HT1080 (cell line): Measurements from ENCODE around the gene MAP2K3. TPM values are rescaled to one million over a fixed set of nuclear protein-coding genes. Genes with fewer than 3 reads are reported as not detected.
A peak's percentile ranks its signal among the peaks of the same experiment; 100 is the strongest.
"Not testable (repeated sequence)": the region's sequence is repeated elsewhere in the genome, so short reads cannot be mapped to it uniquely, and the experiment has no call there.

Source experiments
- DNase-seq: peaks from one replicate; pipeline ENCODE4 v3.0.0-alpha.2; 2015; ENCODE audit warnings: low read depth
- total RNA-seq: library from RNA; depleted of rRNA; stranded (reverse); fragments of >200 nt; shearing (Covaris generic); gene quantifications from 2 replicates; pipeline ENCODE4 v1.2.3, GENCODE V29; 2014

The MAP2K3 gene
- total RNA-seq, 1 experiment from 2014 or later: 23.4 TPM

DNA sequence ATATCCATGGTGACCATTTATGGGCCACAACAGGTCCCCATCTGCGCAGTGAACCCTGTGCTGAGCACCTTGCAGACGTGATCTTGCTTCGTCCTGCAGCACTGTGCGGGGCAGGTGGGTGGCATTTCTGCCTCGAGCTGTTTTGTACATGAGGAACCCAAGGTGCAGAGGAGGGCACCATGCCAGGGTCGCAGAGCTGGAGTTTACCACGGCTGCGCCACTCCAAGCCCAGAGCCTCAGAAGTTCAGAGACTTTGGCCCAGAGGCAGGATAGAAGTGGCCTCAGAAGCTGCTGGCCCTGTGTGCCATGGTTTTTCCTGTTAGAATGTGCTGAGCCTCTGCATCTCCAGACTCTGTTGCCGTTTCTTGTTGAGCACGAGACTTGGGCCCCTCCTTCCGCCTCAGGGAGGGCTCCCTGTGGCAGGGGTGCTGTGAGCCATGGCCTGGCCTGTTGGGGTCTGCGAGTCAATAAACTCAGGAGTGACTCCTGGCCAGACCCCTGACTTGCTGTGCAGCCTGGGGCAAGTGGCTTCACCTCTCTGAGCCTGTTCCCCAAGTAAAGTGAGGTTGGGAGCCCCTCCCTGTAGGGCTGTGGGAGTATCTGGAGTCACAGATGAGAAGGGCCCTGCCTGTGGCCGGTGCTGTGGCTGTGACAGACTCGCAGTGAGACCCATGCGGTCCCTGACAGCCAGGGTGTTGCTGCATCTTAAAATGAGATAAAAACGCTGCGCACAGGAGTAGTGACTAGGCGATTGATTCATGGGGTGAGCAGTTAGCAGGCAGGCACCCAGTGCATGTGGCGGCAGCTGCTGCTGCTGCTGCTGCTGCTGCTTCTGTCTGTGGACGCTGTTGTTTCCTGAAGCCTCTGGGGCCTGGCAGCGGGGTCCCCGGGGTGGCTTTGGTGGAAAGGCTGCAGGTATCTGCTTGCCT lies 11.8 kb downstream of the MAP2K3 start:
- peak; percentile 69 for DNase-seq

DNA sequence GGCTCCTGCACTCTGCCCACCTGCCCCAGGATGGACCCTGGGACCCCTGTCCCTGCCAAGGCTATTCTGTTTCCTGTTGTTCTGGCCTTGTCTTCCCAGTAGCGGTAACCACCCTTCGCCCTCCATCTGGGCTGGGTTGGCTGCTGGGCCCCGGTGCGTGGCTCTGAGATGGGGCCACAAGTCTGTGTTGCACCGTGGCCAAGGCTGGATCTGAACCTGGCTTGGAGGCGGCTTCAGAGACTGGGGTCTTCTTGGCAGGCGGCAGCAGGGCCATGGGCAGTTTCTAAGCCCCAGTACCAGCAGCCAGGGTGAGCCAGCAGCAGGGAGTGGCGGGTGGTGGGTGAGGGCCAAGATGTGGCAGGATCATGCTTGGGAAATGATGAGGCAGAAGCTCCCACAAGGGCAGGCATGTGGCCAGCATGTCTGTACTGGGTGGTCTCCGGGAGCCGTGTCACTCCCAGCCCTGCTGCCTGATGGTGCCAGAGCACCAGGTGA lies 12.6 kb downstream of the MAP2K3 start:
- no peak for DNase-seq

DNA sequence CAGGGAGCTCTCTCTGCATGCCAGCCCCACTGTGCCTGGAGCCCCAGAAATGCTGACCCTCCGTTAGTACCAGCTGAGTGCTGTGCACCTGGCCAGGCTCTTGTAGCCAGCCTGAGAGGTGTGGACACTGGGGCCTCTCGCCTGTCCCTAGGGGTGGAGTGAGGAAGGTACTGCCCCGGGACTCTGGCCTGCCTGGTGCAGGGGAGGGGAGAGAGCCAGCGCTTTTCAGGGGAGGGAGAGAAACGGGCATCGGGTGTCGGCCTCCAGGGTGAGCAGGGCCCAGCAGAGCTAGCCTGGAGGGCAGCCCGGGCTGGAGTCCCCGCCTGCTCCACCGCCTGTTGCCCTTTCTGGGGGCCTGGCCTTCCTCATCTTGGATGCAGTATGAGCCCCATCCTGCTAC lies 13.1 kb downstream of the MAP2K3 start:
- no peak for DNase-seq

DNA sequence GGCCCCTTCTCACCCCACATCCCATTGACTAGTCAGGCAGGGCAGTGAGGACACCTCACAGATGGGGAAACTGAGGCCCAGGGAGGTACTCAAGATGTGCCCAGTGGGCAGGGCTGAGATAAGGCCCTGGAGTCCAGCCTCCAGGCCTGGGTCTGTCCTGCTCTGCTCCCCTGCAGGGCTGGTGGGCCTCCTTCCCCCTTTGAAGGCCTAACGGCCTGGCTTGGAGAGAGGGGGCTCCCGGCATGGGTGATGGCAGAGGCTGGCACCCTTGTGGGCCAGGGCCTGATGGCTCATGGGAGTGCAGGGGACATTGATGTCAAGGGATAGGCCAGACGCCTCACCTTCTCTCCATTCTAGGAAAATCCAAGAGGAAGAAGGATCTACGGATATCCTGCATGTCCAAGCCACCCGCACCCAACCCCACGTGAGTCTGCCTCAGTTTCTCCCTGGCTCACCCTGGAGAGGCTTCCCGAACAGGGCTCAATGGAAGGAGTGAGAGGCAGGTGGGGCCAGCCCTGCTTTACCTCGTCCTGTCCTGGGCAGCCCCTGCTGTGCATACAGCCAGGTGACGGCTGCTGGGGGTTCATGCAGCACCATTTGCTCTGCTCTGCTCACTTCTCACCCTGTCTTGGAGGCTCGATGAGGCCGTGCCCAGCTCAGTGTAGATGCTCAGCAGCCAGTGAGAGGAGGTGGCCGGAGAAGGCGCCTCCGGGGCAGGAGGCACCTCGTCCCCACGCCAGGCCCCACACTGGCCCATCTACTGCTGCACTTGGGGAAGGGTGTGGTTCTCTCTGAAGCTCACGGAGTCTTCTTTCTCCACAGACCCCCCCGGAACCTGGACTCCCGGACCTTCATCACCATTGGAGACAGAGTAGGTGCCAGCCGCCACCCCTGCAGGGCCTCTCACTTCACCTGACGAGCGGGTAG lies 13.8 kb downstream of the MAP2K3 start:
- no peak for DNase-seq

DNA sequence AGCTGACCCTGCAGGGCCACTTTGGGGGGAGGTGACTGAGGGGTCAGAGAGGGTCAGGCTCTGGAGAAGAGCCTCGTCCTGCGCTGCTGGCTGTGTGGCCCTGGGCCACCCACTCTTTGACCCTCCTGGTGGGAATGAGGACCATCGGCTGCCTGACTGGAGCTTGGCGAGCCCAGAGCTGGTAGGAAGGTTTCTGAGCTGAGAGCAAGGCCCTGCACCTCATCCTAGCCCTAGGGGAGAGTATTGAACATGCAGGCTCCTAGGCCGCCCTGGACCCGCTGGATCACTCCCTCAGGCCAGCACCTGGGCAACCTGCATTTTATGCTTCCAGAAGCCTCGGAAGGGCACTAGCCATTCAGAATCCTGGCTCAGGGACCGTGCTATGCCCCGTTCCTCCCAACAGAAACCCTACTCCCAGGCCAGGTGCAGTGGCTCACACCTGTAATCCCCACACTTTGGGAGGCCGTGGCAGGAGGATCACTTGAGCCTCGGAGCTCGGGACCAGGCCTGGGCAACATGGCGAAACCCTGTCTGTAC lies 14.5 kb downstream of the MAP2K3 start:
- no peak for DNase-seq

DNA sequence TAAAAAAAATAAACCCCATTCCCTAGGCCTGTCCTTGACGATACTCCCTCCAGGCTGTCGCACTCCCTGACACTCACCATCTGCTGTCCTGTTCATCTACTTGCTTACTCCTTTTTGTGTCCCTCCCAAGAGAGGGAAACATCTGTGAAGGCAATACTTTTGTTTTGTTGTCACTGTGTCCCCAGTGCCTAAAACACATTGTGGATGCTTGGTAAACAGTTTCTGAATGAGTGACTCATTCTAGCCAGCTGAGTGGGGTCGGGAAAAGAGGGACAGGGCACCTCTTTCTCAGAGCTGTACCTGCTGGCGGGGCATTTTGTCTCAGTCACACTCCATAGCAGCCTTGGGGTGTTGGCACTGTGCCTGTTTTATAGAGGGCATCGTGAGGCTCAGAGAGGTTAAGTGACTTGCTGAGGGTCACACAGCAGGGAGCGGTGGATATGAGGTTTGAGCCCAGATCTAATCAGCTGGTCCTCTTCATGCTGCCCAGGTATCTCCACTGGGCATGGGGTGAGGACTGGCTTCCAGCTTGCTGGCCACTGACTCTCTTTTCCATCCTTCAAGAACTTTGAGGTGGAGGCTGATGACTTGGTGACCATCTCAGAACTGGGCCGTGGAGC lies 15.6 kb downstream of the MAP2K3 start:
- DNase-seq: no peak

DNA sequence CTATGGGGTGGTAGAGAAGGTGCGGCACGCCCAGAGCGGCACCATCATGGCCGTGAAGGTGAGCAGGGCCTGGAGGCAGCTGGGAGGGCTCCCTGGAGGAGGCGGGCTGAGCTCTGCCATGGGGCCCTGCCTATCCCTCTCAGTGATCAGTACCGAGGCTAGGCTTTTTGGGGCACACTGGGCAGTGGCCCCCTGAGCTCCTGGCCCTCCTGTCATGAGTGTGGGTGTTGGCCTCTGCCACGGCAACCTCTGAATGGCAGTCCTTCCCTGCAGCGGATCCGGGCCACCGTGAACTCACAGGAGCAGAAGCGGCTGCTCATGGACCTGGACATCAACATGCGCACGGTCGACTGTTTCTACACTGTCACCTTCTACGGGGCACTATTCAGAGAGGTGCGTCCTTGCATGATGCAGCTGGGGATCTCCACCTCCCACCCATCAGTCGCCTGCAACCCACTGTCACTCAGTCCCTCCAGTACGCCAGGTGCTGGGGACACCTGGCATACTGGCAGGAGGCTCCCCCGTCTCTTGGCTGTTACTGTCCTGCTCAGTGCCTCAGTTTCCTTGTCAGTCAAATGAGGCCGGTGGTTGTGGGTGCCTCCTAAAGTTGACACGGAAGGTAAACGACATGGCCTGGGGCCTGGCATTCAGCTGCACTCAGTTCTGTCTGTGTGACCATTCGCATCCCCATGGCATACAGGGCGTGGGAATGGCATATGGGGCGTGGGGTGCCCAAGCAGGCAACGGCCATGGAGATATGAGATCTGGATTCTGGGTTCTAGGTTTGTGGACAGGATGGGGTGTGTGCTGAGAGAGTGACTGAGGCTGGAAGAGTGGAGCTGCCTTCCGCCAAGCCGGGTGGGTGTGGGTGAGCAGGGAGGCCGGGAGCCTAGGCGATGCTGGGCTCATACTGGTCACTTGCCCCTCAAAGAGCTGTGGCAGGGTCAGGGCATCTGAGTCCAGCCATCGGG lies 16.4 kb downstream of the MAP2K3 start:
- no peak for DNase-seq

DNA sequence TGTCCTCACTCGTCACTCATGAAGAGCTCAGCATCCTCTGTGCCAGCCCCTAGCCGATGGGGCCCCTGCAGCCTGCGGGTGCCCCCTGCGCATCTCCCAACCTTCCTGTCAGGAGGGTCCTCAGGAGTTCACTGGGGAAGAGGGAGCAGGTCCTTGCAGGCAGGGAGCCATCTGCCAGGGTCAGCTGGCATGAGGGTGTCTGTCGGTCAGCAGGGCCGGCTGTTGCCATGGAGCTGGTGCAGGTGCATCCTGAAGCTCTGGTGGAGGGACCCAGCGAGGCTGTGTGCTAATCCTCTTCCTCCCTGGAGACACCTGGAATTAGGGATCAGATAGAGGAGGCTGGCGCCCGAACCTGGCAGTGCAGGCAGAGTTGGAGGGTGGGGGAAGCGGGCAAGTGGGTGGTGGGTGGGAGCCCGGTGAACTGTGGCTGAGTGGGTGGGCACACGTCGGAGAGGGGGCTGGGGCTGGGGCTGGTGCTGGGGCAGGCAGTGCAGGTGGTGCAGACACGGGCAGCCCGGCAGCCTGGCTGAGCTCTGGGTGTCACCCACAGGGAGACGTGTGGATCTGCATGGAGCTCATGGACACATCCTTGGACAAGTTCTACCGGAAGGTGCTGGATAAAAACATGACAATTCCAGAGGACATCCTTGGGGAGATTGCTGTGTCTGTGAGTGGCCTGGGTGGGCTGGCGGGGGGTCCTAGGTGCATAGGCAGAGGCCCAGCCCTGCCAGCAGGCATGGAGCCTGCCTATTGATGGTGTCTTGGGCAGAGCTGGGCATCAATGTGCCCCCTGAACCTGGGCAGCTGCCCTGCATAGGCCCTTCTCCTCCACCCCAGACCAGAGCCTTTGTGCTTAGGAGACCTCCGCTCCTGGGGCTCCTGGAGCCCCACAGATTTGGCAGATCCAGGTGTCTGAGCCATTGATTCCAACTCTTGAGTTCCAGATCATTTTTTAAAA lies 17.4 kb downstream of the MAP2K3 start:
- no peak for DNase-seq

DNA sequence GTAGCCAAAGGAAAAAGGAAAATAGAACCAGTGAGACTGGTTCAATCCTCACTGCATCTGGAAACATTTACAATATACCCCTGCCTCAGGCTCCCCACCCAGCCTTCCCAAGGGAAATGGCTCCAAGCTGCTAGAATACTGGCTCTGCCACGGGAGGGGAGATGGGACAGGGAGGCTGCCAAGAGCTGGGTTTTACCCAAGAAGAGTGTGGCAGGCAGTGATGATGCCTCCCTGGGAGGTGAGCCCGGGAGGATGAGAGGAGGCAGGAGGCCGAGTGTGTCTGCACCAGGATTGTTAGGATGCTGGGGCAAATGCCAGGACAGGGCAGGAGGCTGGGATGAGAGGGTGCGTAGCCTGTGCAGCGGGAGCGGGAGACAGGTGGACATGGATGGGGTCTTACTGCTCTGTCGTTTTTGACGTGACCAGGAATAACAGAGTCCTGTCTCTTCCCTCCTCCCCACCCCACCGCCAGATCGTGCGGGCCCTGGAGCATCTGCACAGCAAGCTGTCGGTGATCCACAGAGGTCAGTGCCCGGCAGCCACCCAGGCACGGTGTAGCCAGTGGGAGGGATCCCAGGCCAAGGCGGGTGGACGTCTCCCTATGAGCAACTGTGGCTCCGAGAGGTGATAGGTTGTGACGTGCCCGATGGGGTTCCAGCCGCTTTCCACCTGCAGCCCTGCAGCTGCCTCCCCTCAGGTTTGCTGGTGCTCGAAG lies 18.4 kb downstream of the MAP2K3 start:
- no peak for DNase-seq

DNA sequence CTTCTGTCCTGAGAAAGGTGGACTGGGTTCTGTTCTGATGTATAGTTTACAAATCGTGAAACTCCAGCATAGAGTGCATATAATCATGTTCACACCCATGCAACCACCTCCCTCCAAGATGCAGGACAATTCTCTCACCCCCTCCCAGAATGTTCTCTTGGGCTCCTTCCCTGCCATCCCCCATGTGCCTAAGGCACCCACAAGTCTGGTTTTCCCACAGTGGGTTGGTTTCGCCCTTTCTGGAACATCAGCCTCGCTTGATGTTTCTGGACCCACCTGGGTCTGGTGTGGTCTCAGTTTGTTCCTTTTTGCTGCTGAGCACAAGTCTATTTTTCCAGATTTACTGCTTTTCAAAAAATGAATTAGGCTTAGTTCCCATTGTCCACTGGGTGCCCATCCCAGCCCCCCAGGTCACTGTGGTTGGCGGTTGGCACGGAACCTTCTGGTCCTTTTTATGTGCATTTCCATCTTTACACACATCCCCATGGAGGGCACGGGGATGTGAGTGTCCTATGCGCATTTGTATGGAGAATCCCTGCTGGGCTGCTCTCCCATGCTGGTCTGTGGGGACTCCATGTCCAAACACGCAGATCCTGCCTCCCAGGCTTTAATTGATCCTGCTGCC lies 19.0 kb downstream of the MAP2K3 start:
- DNase-seq: no peak

DNA sequence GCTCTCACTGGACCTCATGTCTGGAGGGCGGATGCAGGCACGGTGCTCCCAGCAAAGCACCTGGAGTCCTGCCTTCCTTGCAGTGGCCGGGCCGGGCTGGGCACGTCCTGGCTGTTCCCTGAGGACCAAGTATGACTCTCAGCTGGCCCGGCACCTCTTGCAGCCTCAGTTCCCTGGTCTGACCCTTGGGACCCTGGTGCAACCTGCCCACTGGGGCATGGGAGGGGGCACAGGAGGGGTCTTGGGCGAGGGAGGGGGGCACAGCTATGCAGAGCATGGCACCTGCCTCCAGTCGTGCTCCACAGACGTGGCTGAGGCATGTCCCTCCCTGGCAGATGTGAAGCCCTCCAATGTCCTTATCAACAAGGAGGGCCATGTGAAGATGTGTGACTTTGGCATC lies 19.6 kb downstream of the MAP2K3 start:
- no peak for DNase-seq

DNA sequence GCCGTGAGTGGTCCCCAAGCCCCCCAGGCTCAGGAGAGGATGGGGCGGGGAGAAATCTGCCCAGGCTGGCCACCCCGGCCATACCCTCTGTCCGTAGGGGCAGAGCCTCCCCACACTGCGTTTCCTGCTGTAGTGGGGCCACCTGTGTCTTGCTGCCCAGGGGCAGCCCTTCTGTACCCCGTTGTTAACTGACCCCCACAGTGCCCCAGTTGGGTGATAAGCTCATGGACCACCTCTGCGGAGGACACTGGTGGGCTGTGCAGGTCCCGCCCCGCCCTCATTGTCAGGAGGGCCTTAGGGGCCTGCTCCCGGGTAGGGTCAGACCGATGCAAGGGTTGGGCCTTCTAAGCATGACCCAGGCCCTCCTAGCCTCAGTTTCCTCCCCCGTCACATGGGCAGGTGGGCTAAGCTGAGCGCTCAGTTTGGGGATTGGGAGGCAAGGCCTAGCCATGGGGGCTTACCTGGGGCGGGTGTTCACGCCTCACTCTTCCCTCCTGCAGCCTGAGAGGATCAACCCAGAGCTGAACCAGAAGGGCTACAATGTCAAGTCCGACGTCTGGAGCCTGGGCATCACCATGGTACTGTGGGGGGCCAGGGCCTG lies 20.1 kb downstream of the MAP2K3 start:
- DNase-seq: not testable (repeated sequence)

DNA sequence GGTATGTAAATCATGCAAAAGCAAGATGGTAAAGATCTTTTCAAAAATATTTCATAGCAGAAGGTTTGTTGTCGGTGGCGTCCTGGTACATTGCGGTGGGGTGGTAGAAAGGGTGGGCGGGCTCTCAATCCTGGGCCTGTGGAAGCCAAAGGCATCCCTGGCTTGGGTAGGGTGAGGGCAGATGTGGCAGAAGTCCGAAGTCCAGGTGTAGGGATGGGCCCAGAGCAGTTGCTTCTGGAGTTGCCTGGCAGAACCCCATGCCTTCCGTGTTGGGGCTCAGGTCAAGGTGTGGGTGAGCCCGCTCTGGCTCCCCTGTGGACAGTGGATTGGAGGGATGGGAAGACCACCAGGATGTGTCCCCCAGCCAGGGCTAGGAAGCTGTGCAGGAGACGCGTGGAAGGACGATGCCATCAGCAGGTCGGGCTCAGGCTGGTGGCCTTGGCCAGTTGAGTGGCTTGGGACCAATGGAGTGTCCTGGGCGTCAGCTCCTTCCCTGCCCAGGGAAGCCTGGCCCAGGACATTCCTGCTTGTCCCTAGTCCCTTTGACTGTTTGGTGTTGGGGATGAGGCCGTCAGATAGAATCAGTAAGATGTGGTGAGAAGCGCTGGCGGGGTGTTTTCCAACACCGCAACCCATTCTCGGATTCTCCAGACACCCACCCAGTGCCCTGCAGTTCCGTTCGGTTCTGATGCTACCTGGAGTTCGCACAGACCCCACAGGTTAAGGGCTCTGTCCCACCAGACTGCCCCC lies 21.1 kb downstream of the MAP2K3 start:
- not testable (repeated sequence) for DNase-seq

DNA sequence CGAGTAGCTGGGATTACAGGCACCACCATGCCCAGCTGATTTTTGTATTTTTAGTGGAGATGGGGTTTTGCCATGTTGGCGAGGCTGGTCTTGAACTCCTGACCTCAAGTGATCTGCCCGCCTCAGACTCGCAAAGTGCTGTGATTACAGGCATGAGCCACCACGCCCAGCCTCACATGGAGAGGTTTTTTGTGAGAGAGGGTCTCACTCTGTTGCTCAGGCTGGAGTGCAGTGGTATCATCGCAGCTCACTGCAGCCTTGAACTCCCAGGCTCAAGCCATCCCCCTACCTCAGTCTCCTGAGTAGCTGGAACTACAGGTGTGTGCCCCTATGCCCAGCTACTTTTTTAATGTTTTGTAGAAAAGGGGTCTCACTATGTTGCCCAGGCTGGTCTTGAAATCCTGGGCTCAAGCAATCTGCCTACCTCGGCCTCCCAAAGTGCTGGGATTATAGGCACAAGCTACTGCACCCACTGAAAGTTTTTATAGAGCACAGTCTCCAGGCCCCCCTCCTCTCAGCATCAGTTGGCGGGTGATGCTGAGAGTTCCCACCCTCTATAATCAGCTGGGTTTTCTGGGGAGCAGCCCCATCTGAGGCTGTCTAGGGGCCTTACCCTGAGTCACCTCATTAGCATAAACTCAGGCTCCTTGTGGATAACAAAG lies 22.2 kb downstream of the MAP2K3 start:
- DNase-seq: not testable (repeated sequence)

DNA sequence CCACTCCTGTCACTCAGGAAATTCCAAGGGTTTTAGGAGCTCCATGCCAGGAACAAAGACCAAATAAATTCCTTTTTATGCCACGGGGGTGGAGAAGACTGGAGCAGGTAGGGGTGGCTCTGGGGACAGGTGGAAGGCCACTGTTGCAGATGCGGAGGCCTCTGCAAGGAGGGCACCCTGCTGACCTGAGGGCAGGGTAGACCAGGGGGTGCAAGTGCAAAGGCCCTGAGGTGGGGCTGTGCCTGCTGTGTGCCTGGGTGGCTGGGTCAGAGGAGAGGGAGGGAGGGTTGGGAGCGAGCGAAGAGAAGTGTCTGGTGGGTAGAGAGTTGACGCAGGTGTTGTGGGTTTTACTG lies 22.7 kb downstream of the MAP2K3 start:
- DNase-seq: not testable (repeated sequence)

DNA sequence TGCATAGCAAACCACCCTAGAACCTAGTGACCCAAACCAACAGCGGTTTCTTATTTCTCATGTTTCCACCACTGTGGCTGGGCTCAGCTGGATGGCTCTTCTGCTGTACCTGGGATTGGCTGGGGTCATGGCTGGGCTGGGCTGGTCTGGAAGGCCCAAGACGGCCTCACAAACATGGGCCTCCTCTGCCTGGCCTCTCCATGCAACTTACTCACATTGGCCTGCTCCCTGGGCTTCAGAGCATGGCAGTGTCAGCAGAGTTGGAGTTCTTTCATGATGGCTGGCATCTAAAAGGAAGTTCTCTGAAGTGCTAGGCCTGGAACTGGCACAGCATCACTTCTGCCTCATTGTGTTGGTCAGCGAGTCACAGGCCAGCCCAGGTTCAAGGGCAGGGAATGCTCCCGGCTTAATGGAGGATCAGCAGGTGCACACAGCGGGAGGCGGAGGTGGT lies 24.4 kb downstream of the MAP2K3 start:
- DNase-seq: not testable (repeated sequence)
